Left lung (tissue), 10 donors: Measurements from ENCODE around the gene VAV3. TPM values are rescaled to one million over a fixed set of nuclear protein-coding genes. Genes with fewer than 3 reads are reported as not detected.
"Not testable (repeated sequence)": the region's sequence is repeated elsewhere in the genome, so short reads cannot be mapped to it uniquely, and the experiment has no call there.

Source experiments
- ATAC-seq: fragments of 200-7000 bp; cut with Tn5 transposase; one replicate; pipeline ENCODE4 v1.9.1; 2020; ENCODE audit warnings: moderate library complexity
- DNase-seq, 4 donors: peaks; one replicate each; pipeline ENCODE4 v3.0.0-alpha.2; 2013 to 2020
- H3K27ac ChIP-seq, 2 donors: fragments of 200-600 bp; sonication (generic) in 1 of 2; one replicate each; pipeline versions ENCODE4 v1.5.0 to v1.8.0; 2020 to 2021
- H3K27me3 ChIP-seq, 2 donors: fragments of 200-600 bp; sonication (generic) in 1 of 2; one replicate each; pipeline versions ENCODE4 v1.5.0 to v1.8.0; 2020 to 2021
- H3K36me3 ChIP-seq, 2 donors: fragments of 200-600 bp; sonication (generic) in 1 of 2; one replicate each; pipeline versions ENCODE4 v1.5.0 to v1.8.0; 2020 to 2021
- H3K4me1 ChIP-seq, 2 donors: fragments of 200-600 bp; one replicate each; pipeline ENCODE4 v1.8.0; 2021
- H3K4me3 ChIP-seq, 2 donors: fragments of 200-600 bp; sonication (generic) in 1 of 2; one replicate each; pipeline versions ENCODE4 v1.5.0 to v1.8.0; 2020 to 2021; ENCODE audit warnings: mild to moderate bottlenecking in 1 of 2
- H3K9me3 ChIP-seq, 2 donors: fragments of 200-600 bp; sonication (generic) in 1 of 2; one replicate each; pipeline versions ENCODE4 v1.5.0 to v1.8.0; 2020 to 2021
- intact Hi-C, 2 donors: fragments of 100-400 bp; cut with DNase I; formaldehyde crosslinking; loops; one replicate each; pipeline versions ENCODE4 v1.11.2 to v1.14.2; 2022
- polyA plus RNA-seq, 6 donors: library from polyadenylated mRNA; unstranded; fragments of 120-200 nt; gene quantifications; one replicate each; pipeline ENCODE4 v1.2.1, GENCODE V29; 2013; ENCODE audit not compliant: insufficient read length in 6 of 6
- total RNA-seq, 2 donors: library from RNA; stranded (reverse); fragmentation: NEBNext Ultra II Directional; extraction: Animal tissue kit (Norgen Biotek cat#: 25700); gene quantifications; one replicate each; pipeline ENCODE4 v1.2.1, GENCODE V29; 2021
- TF ChIP-seq, protein P1 (sequence below), 2 donors: fragments of 200-600 bp; sonication (generic) in 1 of 2; IDR thresholded peaks; one replicate each; pipeline versions ENCODE4 v1.5.0 to v1.8.0; 2021; ENCODE audit warnings: antibody characterized with exemption in 2 of 2
- donor health status: DM: no; HTN: yes; CAD: no.
- donor health status: DM: no; HTN: no; CAD: no.

The VAV3 gene
- total and polyA plus RNA-seq, 8 donors = 5.3 to 14.5 (median 7.2) TPM

DNA sequence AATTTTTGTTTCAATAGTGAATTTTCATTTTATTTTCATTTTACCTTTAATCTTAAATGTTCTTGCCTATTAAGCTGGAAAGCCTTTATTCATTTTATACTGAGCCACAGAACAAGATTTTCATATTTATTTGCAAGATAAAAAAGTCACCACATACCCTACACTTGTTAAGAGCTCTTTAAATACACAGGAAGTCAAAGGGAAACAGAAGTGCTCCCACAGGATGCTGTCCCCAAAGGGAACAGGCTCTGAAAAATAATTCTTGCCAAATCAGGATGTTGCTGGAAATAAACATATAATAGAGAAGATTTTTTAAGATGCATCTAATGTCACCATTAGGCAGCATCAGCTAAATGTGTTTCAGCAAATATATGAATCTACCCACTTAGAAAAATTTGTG, 113.6 kb downstream of the VAV3 start:
- Histone ChIP-seq H3K4me3 (no peak overlapping the region), H3K9me3 (peaks cover 0 to 2% of the 10 kb centered on the region in 2 donors), H3K27ac (no peak overlapping the region), H3K4me1 (peaks cover 0 to 14% of the 10 kb centered on the region in 2 donors), H3K36me3 (no peaks in the 10 kb centered on the region), H3K27me3 (no peaks in the 10 kb centered on the region)
- intact Hi-C loops = no loop called here
- ATAC-seq = no peak
- TF ChIP-seq, protein P1, sequence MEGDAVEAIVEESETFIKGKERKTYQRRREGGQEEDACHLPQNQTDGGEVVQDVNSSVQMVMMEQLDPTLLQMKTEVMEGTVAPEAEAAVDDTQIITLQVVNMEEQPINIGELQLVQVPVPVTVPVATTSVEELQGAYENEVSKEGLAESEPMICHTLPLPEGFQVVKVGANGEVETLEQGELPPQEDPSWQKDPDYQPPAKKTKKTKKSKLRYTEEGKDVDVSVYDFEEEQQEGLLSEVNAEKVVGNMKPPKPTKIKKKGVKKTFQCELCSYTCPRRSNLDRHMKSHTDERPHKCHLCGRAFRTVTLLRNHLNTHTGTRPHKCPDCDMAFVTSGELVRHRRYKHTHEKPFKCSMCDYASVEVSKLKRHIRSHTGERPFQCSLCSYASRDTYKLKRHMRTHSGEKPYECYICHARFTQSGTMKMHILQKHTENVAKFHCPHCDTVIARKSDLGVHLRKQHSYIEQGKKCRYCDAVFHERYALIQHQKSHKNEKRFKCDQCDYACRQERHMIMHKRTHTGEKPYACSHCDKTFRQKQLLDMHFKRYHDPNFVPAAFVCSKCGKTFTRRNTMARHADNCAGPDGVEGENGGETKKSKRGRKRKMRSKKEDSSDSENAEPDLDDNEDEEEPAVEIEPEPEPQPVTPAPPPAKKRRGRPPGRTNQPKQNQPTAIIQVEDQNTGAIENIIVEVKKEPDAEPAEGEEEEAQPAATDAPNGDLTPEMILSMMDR (IDR thresholded peaks at IDR 0.05) = no peak
- DNase-seq = no peak

DNA sequence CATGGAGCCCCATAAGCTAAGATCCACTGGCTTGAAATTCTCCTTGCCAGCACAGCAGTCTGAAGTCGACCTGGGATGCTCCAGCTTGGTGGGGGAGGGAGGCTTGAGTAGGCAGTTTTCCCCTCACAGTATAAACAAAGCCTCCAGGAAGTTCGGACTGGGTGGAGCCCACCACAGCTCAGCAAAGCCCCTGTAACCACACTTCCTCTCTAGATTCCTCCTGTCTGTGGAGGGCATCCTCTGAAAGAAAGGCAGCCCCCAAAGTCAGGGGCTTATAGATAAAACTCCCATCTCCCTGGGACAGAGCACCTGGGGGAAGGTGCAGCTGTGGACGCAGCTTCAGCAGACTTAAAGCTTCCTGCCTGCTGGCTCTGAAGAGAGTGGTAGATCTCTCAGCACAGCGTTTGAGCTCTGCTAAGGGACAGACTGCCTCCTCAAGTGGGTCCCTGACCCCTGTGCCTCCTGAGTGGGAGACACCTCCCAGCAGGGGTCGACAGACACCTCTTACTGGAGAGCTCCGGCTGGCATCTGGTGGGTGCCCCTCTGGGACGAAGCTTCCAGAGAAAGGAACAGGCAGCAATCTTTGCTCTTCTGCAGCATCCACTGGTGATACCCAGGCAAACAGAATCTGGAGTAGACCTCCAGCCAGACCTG, 120.3 kb downstream of the VAV3 start:
- H3K27ac ChIP-seq = peak overlapping the region in 1 of 2 donors; percentile 11
- H3K4me3 ChIP-seq, DNase-seq, H3K27me3 ChIP-seq, ATAC-seq, H3K36me3 ChIP-seq, intact Hi-C loops, H3K9me3 ChIP-seq: not testable (repeated sequence)
- peaks cover 4 to 42% of the 10 kb centered on the region in 2 donors for H3K4me1 ChIP-seq

DNA sequence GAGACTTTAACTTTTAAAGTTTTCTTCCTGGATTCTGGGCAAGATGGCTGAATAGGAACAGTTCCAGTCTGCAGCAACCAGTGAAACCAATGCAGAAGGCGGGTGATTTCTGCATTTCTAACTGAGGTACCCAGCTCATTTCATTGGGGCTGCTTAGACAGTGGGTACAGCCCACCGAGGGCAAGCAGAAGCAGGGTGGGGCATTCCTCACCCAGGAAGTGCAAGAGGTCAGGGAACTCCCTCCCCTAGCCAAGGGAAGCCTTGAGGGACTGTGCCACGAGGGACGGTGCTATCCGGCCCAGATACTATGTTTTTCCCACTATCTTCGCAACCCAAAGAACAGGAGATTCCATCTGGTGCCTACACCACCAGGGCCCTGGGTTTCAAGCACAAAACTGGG, 121.0 kb downstream of the VAV3 start:
- H3K4me3 ChIP-seq = no peak overlapping the region
- TF ChIP-seq, protein P1 (IDR thresholded peaks at IDR 0.05) = no peak
- H3K4me1 ChIP-seq = peaks cover 4 to 42% of the 10 kb centered on the region in 2 donors
- no peaks in the 10 kb centered on the region for H3K9me3 ChIP-seq
- intact Hi-C loops = no loop called here
- DNase-seq (no peak), ATAC-seq (no peak)
- H3K36me3 ChIP-seq = no peaks in the 10 kb centered on the region
- H3K27me3 ChIP-seq = no peaks in the 10 kb centered on the region
- H3K27ac ChIP-seq = peak overlapping the region in 1 of 2 donors; percentile 24

DNA sequence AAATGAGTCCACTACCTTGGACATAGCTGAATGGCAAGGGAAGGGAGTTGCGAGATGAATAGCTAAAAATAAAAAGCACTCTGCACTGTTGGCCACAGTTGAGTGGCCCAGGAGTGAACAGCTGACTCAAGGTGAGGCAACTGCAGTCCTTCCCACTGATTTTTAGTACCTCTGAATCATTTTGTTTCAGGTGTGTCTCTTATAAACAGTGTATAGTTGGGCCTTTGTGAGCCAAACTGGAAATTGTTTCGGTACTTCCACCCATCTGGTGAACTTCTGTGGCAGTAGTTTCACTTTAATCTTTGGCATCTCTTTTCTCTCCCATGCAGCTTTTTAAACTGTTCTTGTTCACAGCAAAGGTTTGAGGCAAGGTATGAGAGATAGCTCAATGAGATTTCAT, 122.7 kb downstream of the VAV3 start:
- Histone ChIP-seq H3K9me3 (no peaks in the 10 kb centered on the region), H3K27ac (peak overlapping the region in 1 of 2 donors; percentile 26), H3K36me3 (no peaks in the 10 kb centered on the region), H3K27me3 (no peaks in the 10 kb centered on the region), H3K4me1 (peaks cover 4 to 42% of the 10 kb centered on the region in 2 donors), H3K4me3 (no peak overlapping the region)
- DNase-seq (no peak), ATAC-seq (peak; percentile 55)
- intact Hi-C loops = no loop called here
- TF ChIP-seq, protein P1 (IDR thresholded peaks at IDR 0.05) = no peak

DNA sequence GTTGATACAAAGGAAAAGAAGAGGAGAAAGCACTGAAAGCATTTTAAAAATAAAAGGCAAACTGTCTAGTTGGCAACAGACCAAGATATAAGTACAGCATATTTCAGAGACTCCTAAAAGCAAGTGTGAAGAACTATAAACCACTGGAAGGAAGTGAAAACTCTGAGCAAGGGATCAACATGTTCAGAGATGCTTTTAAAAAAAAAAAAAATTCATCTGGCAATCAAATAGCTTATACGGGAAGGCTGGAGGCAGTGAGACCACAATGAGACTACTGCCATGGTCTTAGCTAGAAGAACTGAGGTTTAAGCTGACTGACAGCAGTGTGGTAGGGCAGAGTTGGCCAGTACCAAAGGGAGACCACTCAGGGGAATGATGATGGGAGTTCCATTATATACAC, 124.3 kb downstream of the VAV3 start:
- H3K9me3 ChIP-seq = no peaks in the 10 kb centered on the region
- intact Hi-C loops = no loop called here
- no peak overlapping the region for H3K4me3 ChIP-seq
- H3K36me3 ChIP-seq = no peaks in the 10 kb centered on the region
- no peak for ATAC-seq
- DNase-seq = no peak
- peaks cover 4 to 42% of the 10 kb centered on the region in 2 donors for H3K4me1 ChIP-seq
- TF ChIP-seq, protein P1 (IDR thresholded peaks at IDR 0.05) = no peak
- peak overlapping the region in 1 of 2 donors; percentile 38 for H3K27ac ChIP-seq
- H3K27me3 ChIP-seq = no peaks in the 10 kb centered on the region

DNA sequence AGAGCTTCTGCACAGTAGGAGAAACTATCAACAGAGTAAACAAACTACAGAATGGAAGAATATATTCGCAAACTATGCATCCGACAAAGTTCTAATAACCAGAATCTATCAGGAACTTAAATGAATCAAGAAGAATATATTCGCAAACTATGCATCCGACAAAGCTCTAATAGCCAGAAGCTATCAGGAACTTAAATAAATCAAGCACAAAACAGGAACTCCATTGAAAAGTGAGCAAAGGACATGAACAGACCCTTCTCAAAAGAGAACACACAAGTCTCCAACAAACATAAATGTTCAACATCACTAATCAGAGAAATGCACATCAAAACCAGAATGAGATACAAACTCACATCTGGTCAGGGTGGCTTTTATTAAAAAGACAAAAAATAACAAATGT, 126.9 kb downstream of the VAV3 start:
- TF ChIP-seq, protein P1 (IDR thresholded peaks at IDR 0.05) = no peak
- ATAC-seq (no peak), DNase-seq (no peak)

More for the DNA sequence above, 126.9 kb downstream of the VAV3 start:
- Histone ChIP-seq H3K27ac (no peak overlapping the region), H3K4me1 (peaks cover 4 to 27% of the 10 kb centered on the region in 2 donors), H3K27me3 (no peaks in the 10 kb centered on the region), H3K9me3 (no peaks in the 10 kb centered on the region), H3K36me3 (no peaks in the 10 kb centered on the region), H3K4me3 (no peak overlapping the region)
- intact Hi-C loops = no loop called here
